Measurements from ENCODE around the gene SHROOM4. TPM values are rescaled to one million over a fixed set of nuclear protein-coding genes. Genes with fewer than 3 reads are reported as not detected.

Gene SHROOM4
- total and polyA plus RNA-seq, 3 donors from 2014 or later: 1.9 to 6.5 (median 4.6) TPM

DNA sequence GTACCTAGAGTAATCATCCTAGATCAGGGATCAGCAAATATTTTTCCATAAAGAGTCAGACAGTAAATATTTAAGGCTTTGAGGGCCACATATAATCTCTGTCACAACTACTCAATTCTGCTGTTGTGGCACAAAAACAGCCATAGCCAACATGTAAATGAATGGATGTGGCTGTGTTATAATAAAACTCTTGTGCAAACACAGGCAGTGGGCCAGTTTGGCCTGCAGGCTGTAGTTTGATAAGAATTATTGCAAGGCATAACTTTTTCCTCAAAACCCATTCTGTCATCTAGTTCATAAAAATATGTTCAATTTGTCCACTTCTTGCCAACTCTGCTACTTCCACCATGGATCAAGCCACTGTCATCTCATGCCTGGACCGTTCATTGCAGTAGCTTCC is 39.4 kb upstream of the SHROOM4 start:
- WGBS, 2 donors: 33 to 70% methylated on average over 1 of the region's 1 CpG
- DNase-seq: no peak
- TF ChIP-seq POLR2A (IDR thresholded peaks at IDR 0.05): no peak
- TF ChIP-seq, protein P1, sequence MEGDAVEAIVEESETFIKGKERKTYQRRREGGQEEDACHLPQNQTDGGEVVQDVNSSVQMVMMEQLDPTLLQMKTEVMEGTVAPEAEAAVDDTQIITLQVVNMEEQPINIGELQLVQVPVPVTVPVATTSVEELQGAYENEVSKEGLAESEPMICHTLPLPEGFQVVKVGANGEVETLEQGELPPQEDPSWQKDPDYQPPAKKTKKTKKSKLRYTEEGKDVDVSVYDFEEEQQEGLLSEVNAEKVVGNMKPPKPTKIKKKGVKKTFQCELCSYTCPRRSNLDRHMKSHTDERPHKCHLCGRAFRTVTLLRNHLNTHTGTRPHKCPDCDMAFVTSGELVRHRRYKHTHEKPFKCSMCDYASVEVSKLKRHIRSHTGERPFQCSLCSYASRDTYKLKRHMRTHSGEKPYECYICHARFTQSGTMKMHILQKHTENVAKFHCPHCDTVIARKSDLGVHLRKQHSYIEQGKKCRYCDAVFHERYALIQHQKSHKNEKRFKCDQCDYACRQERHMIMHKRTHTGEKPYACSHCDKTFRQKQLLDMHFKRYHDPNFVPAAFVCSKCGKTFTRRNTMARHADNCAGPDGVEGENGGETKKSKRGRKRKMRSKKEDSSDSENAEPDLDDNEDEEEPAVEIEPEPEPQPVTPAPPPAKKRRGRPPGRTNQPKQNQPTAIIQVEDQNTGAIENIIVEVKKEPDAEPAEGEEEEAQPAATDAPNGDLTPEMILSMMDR (IDR thresholded peaks at IDR 0.05): no peak
- Histone ChIP-seq H3K27me3 (no peaks in the 10 kb centered on the region), H3K36me3 (ENCODE audit: low read depth, missing control alignments) (no peaks in the 10 kb centered on the region), H3K4me1 (no peaks in the 10 kb centered on the region), H3K4me3 (no peak overlapping the region), H3K9me3 (no peaks in the 10 kb centered on the region), H3K27ac (no peak overlapping the region)
- intact Hi-C loops (cut with DNase I; ENCODE audit: low total_unique reads): no loop called here

GRCh38 chrX:50852524-50852923 is 38.5 kb upstream of the SHROOM4 start:
- no peak for DNase-seq
- Histone ChIP-seq H3K27ac (no peak overlapping the region), H3K4me3 (no peak overlapping the region), H3K27me3 (no peaks in the 10 kb centered on the region), H3K36me3 (ENCODE audit: low read depth, missing control alignments) (no peaks in the 10 kb centered on the region), H3K9me3 (no peaks in the 10 kb centered on the region), H3K4me1 (no peaks in the 10 kb centered on the region)
- TF ChIP-seq, protein P1 (IDR thresholded peaks at IDR 0.05): no peak
- no peak for TF ChIP-seq POLR2A (IDR thresholded peaks at IDR 0.05)
- intact Hi-C loops (cut with DNase I; ENCODE audit: low total_unique reads): no loop called here
- 97% methylated on average over 4 of the region's 4 CpGs; no CpG with 5 or more reads in 1 of the 2 donors for WGBS, 2 donors

GRCh38 chrX:50842221-50842620 is 28.2 kb upstream of the SHROOM4 start:
- Histone ChIP-seq H3K27me3 (no peaks in the 10 kb centered on the region), H3K36me3 (ENCODE audit: low read depth, missing control alignments) (no peaks in the 10 kb centered on the region), H3K27ac (no peak overlapping the region), H3K4me1 (no peaks in the 10 kb centered on the region), H3K4me3 (no peak overlapping the region), H3K9me3 (no peaks in the 10 kb centered on the region)
- intact Hi-C loops (cut with DNase I; ENCODE audit: low total_unique reads): no loop called here
- TF ChIP-seq, protein P1 (IDR thresholded peaks at IDR 0.05): no peak
- no peak for TF ChIP-seq POLR2A (IDR thresholded peaks at IDR 0.05)
- WGBS, 2 donors: 46 to 50% methylated on average over 2 to 4 of the region's 4 CpGs
- no peak for DNase-seq

GRCh38 chrX:50839730-50840129 is 25.7 kb upstream of the SHROOM4 start:
- WGBS, 2 donors: 100% methylated on average over 2 of the region's 2 CpGs; no CpG with 5 or more reads in 1 of the 2 donors
- H3K36me3 ChIP-seq (ENCODE audit: low read depth, missing control alignments): no peaks in the 10 kb centered on the region
- H3K4me3 ChIP-seq: no peak overlapping the region
- TF ChIP-seq POLR2A (IDR thresholded peaks at IDR 0.05): no peak
- TF ChIP-seq, protein P1 (IDR thresholded peaks at IDR 0.05): no peak
- no peaks in the 10 kb centered on the region for H3K27me3 ChIP-seq
- no peak overlapping the region for H3K27ac ChIP-seq
- H3K9me3 ChIP-seq: no peaks in the 10 kb centered on the region
- no peaks in the 10 kb centered on the region for H3K4me1 ChIP-seq
- no peak for DNase-seq
- intact Hi-C loops (cut with DNase I; ENCODE audit: low total_unique reads): no loop called here

GRCh38 chrX:50838820-50839600 is 25.0 kb upstream of the SHROOM4 start:
- H3K4me3 ChIP-seq: no peak overlapping the region
- H3K4me1 ChIP-seq: no peaks in the 10 kb centered on the region
- H3K9me3 ChIP-seq: no peaks in the 10 kb centered on the region
- TF ChIP-seq, protein P1 (IDR thresholded peaks at IDR 0.05): no peak
- no peak for TF ChIP-seq POLR2A (IDR thresholded peaks at IDR 0.05)
- no peaks in the 10 kb centered on the region for H3K27me3 ChIP-seq
- intact Hi-C loops (cut with DNase I; ENCODE audit: low total_unique reads): no loop called here
- 71 to 85% methylated on average over 3 to 5 of the region's 5 CpGs for WGBS, 2 donors
- H3K36me3 ChIP-seq (ENCODE audit: low read depth, missing control alignments): no peaks in the 10 kb centered on the region
- no peak for DNase-seq
- no peak overlapping the region for H3K27ac ChIP-seq
